Sigmoid colon (tissue), 4 donors: ENCODE data around the gene LRFN2.

ENCODE experiments used
- CTCF ChIP-seq, 4 experiments: fragments of 450-650 bp in 3 of 4; fragments of 200-600 bp in 1 of 4; IDR thresholded peaks; one replicate each; pipeline ENCODE4 v1.5.1; 2016 to 2019; ENCODE audit warnings: antibody characterized with exemption in 4 of 4, mild to moderate bottlenecking in 3 of 4, moderate library complexity in 2 of 4
- EP300 ChIP-seq, 4 donors: sonication (generic); formaldehyde crosslinking; IDR thresholded peaks; one replicate each; pipeline ENCODE4 v1.6.1; 2017; ENCODE audit warnings: antibody characterized with exemption in 4 of 4
- POLR2A ChIP-seq, 2 donors: fragments of 450-650 bp; IDR thresholded peaks; one replicate each; pipeline ENCODE4 v1.6.1; 2016; ENCODE audit warnings: antibody characterized with exemption in 2 of 2, mild to moderate bottlenecking in 2 of 2, moderate library complexity in 2 of 2
- POLR2AphosphoS5 ChIP-seq, 4 donors: sonication (generic); formaldehyde crosslinking; IDR thresholded peaks; one replicate each; pipeline ENCODE4 v1.6.1; 2017; ENCODE audit warnings: antibody characterized with exemption in 4 of 4

DNA sequence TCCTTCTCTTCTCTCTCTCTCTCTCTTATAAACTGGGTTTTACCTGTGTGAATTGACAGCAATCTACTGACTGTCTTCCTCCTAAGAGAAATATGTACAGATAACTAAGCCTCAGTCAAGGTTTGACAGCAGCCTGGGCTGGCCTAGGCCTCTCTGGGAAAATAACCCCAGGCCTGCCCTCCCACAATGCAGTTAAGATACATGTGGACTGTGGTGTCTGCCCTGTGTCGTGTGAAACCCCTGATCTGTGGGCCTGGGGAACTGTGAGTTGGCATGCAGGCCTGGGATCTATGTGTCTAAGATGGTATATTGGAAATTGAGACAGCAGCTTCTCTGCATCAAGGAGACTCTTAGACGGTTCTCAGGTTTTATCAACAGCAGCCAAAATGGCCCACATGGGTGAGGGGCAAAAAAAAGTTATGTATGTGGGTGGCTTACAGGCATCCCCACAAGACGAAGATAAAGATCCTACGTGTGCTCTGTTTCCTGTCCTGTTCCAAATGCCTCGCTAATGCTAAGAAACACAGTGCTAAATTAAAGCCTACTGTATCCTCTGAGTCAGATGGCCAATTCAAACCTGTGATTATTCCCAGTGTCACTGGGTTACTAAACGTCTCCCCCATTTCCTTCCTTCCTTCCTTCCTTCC is 19.0 kb downstream of the LRFN2 start:
- TF ChIP-seq CTCF (IDR thresholded peaks at IDR 0.05) (no peak), POLR2A (IDR thresholded peaks at IDR 0.05) (no peak), POLR2AphosphoS5 (IDR thresholded peaks at IDR 0.05) (no peak), EP300 (IDR thresholded peaks at IDR 0.05) (no peak)
